Activated T-helper 1 cell treated with anti-CD3 and anti-CD28 coated beads, Interleukin-12 subunit alpha, Interleukin-12 subunit beta, Interleukin-2, Interleukin-4 antibody, amounts not matched to agents 30 ng/mL and 10 ng/mL and 1 ng/mL, durations not matched to agents 14 hours and 24 hours and 36 hours (primary cell): ENCODE measurements around the gene GON4L. TPM values are rescaled to one million over a fixed set of nuclear protein-coding genes. Genes with fewer than 3 reads are reported as not detected.
"Not testable (repeated sequence)": the region's sequence is repeated elsewhere in the genome, so short reads cannot be mapped to it uniquely, and the experiment has no call there.

Experiments
- DNase-seq: peaks from one replicate; pipeline ENCODE4 v3.0.0; 2021; ENCODE audit warnings: low spot score
- H3K27ac Mint-ChIP-seq: one replicate; pipeline ENCODE4 v1.8.0; 2021; ENCODE audit warnings: mild to moderate bottlenecking, mixed read lengths
- H3K27me3 Mint-ChIP-seq: one replicate; pipeline ENCODE4 v1.8.0; 2022; ENCODE audit warnings: mild to moderate bottlenecking, moderate library complexity, mixed read lengths; ENCODE audit not compliant: insufficient read depth
- H3K36me3 Mint-ChIP-seq: one replicate; pipeline ENCODE4 v1.8.0; 2021; ENCODE audit warnings: low read depth, mixed read lengths
- H3K4me1 Mint-ChIP-seq: one replicate; pipeline ENCODE4 v1.8.0; 2021; ENCODE audit warnings: low read depth, mixed read lengths
- H3K4me3 Mint-ChIP-seq: one replicate; pipeline ENCODE4 v1.8.0; 2021; ENCODE audit warnings: mild to moderate bottlenecking, moderate library complexity, mixed read lengths
- H3K9me3 Mint-ChIP-seq: one replicate; pipeline ENCODE4 v1.8.0; 2021; ENCODE audit warnings: mixed read lengths
- intact Hi-C: fragments of 100-400 bp; cut with micrococcal nuclease; formaldehyde crosslinking; loops from one replicate; pipeline ENCODE4 v1.15.1; 2024
- total RNA-seq: library from RNA; stranded (reverse); gene quantifications from 2 replicates; pipeline ENCODE4 v1.2.3, GENCODE V29; 2022

GON4L gene, protein sequence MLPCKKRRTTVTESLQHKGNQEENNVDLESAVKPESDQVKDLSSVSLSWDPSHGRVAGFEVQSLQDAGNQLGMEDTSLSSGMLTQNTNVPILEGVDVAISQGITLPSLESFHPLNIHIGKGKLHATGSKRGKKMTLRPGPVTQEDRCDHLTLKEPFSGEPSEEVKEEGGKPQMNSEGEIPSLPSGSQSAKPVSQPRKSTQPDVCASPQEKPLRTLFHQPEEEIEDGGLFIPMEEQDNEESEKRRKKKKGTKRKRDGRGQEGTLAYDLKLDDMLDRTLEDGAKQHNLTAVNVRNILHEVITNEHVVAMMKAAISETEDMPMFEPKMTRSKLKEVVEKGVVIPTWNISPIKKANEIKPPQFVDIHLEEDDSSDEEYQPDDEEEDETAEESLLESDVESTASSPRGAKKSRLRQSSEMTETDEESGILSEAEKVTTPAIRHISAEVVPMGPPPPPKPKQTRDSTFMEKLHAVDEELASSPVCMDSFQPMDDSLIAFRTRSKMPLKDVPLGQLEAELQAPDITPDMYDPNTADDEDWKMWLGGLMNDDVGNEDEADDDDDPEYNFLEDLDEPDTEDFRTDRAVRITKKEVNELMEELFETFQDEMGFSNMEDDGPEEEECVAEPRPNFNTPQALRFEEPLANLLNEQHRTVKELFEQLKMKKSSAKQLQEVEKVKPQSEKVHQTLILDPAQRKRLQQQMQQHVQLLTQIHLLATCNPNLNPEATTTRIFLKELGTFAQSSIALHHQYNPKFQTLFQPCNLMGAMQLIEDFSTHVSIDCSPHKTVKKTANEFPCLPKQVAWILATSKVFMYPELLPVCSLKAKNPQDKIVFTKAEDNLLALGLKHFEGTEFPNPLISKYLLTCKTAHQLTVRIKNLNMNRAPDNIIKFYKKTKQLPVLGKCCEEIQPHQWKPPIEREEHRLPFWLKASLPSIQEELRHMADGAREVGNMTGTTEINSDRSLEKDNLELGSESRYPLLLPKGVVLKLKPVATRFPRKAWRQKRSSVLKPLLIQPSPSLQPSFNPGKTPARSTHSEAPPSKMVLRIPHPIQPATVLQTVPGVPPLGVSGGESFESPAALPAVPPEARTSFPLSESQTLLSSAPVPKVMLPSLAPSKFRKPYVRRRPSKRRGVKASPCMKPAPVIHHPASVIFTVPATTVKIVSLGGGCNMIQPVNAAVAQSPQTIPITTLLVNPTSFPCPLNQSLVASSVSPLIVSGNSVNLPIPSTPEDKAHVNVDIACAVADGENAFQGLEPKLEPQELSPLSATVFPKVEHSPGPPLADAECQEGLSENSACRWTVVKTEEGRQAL (N-terminal part only)
- total RNA-seq = 66.7 and 70.0 TPM in 2 replicates

- DNase-seq = peak; percentile 88
- H3K4me1 Mint-ChIP-seq = peaks cover 58% of the 10 kb centered on the region
- intact Hi-C loops = loop anchor here (1.0 to 10.0 kb wide), 7 partner anchors 36 to 885 kb away; partner anchors contain the start of genes DAP3, FDPS, MEF2D and MRPL24
- no peaks in the 10 kb centered on the region for H3K27me3 Mint-ChIP-seq
- H3K4me3 Mint-ChIP-seq = peak within 1 kb of the TSS; percentile 99
- peak within 1 kb of the TSS; percentile 98 for H3K27ac Mint-ChIP-seq
- H3K9me3 Mint-ChIP-seq = no peaks in the 10 kb centered on the region
- peaks cover 26% of the 10 kb centered on the region for H3K36me3 Mint-ChIP-seq
These were observed at the start of gene GON4L for GRCh38 chr1:155856975-155857930. TSS of gene GON4L (minus strand) at chr1:155857214. CDS start at chr1:155853780, 3,434 bp downstream.

DNA sequence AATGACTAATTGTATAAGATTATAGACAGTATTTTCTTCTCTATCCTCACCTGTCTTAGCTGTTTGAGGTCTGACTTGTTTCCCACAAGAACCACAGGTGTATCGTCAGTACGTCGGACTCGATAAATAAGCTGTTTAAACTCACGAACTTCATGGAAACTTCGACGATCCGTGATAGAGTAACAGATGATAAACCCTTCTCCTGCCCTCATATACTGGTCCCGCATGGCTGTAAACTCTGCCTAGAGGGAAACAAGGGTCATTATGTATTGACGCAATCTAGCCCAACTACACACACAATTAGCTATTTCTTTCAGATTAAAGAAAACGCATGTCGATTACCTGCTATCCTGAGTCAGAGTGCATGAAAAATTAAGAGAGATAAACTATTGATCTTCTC, 47.2 kb upstream of the GON4L start:
- no peaks in the 10 kb centered on the region for H3K9me3 Mint-ChIP-seq
- H3K27me3 Mint-ChIP-seq = no peaks in the 10 kb centered on the region
- no peak overlapping the region for H3K27ac Mint-ChIP-seq
- H3K36me3 Mint-ChIP-seq = peaks cover 26% of the 10 kb centered on the region
- no peaks in the 10 kb centered on the region for H3K4me1 Mint-ChIP-seq
- no peak overlapping the region for H3K4me3 Mint-ChIP-seq
- DNase-seq = no peak
- intact Hi-C loops = no loop called here

- H3K36me3 Mint-ChIP-seq = peaks cover 32% of the 10 kb centered on the region
- no peak overlapping the region for H3K4me3 Mint-ChIP-seq
- peaks cover 11% of the 10 kb centered on the region for H3K4me1 Mint-ChIP-seq
- H3K9me3 Mint-ChIP-seq = no peaks in the 10 kb centered on the region
- no peak overlapping the region for H3K27ac Mint-ChIP-seq
- no peaks in the 10 kb centered on the region for H3K27me3 Mint-ChIP-seq
- intact Hi-C loops = no loop called here
- no peak for DNase-seq
These were observed 43.1 kb upstream of the GON4L start for GRCh38 chr1:155900161-155900560.

GRCh38 chr1:155899683-155900082, 42.7 kb upstream of the GON4L start:
- no peak for DNase-seq
- Mint-ChIP-seq H3K4me1 (peaks cover 11% of the 10 kb centered on the region), H3K9me3 (no peaks in the 10 kb centered on the region), H3K27ac (no peak overlapping the region), H3K27me3 (no peaks in the 10 kb centered on the region), H3K4me3 (no peak overlapping the region), H3K36me3 (peaks cover 31% of the 10 kb centered on the region)
- intact Hi-C loops = no loop called here

DNA sequence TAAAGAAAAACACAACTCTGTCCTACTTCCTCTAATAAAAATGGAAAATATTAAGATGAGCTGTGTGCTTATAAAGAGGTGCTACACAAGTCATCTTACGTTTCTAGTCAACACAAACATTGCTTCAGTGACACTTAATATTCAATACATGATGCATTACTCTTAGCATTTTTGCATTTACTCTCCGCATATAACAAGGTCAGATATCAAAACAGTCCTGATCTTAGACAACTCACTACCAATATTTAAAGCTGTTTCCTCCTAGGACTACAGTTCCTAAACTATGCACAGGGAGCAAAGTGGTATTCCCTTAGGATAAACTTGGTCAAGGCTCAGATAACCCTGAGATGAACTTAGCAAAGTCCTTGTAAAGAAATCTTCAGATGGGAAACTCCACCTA, 41.9 kb upstream of the GON4L start:
- Mint-ChIP-seq H3K4me1 (peaks cover 11% of the 10 kb centered on the region), H3K27ac (no peak overlapping the region), H3K9me3 (no peaks in the 10 kb centered on the region), H3K4me3 (no peak overlapping the region), H3K27me3 (no peaks in the 10 kb centered on the region), H3K36me3 (peaks cover 27% of the 10 kb centered on the region)
- intact Hi-C loops = no loop called here
- no peak for DNase-seq

DNA sequence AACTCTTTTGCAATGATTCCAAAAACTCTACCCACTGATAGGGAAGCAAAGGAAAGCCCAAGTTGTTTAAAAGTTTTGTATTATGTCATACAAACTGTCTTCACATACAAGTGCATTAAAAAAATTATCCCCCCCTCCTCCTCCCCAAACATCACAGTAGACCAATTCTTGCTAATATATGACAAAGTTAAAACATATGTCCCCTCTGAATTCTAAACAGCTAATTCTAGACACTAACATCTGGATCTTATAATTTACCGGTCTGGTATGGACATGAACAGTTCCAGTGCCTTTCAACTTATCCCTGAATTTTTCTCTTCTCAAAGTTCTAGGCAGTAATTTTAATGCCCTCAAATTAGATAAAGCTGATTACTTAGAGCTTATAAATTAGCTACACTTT, 40.7 kb upstream of the GON4L start:
- Mint-ChIP-seq H3K4me3 (no peak overlapping the region), H3K4me1 (peaks cover 22% of the 10 kb centered on the region), H3K9me3 (no peaks in the 10 kb centered on the region), H3K36me3 (peaks cover 25% of the 10 kb centered on the region), H3K27me3 (no peaks in the 10 kb centered on the region), H3K27ac (no peak overlapping the region)
- DNase-seq = no peak
- intact Hi-C loops = no loop called here

GRCh38 chr1:155896476-155896875, 39.5 kb upstream of the GON4L start:
- Mint-ChIP-seq H3K36me3 (peaks cover 25% of the 10 kb centered on the region), H3K4me1 (peaks cover 23% of the 10 kb centered on the region)
- H3K9me3 Mint-ChIP-seq, intact Hi-C loops, H3K27ac Mint-ChIP-seq, H3K27me3 Mint-ChIP-seq, DNase-seq, H3K4me3 Mint-ChIP-seq: not testable (repeated sequence)

GRCh38 chr1:155895617-155896016, 38.6 kb upstream of the GON4L start:
- DNase-seq, H3K27ac Mint-ChIP-seq, H3K4me3 Mint-ChIP-seq, H3K9me3 Mint-ChIP-seq, H3K27me3 Mint-ChIP-seq, intact Hi-C loops: not testable (repeated sequence)
- peaks cover 23% of the 10 kb centered on the region for H3K4me1 Mint-ChIP-seq
- H3K36me3 Mint-ChIP-seq = peaks cover 25% of the 10 kb centered on the region

DNA sequence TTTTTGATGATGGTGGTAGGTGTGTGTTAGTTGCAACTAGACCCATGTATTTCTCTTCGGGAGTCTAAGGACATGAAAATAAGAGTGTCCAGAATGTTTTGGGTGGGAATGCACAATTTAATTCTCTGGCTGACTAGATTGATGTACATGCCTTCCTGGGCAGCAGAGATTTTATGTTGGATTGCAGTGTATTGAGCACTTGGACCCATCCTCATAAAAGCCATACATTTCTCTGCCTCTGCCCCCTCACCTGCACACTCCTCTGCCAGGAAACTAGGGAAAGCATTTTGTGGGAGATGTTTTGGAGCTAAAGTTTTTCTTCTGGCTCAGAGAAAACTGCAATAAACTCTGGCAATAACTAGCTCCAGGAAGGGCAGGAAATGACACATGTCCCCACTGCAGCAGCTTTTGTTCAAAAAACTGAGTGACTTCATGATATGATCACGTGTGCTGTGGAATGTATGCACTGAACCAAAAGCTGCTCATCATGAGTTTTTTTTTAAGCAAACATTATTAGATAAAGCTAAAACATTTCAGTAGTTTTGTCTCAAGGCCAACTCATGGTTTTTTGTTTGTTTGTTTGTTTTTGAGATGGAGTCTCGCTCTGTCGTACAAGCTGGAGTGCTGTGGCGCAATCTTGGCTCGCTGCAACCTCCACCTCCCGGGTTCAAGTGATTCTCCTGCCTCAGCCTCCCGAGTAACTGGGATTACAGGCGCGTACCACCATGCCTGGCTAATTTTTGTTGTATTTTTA, 36.6 kb upstream of the GON4L start:
- peaks cover 19% of the 10 kb centered on the region for H3K4me1 Mint-ChIP-seq
- no peaks in the 10 kb centered on the region for H3K27me3 Mint-ChIP-seq
- H3K27ac Mint-ChIP-seq = peak overlapping the region; percentile 50
- intact Hi-C loops = loop anchor here (1.0 kb wide), 1 partner anchor 36 kb away; the partner anchor contains the start of gene GON4L
- DNase-seq = peak; percentile 17
- H3K36me3 Mint-ChIP-seq = peaks cover 7% of the 10 kb centered on the region
- no peak overlapping the region for H3K4me3 Mint-ChIP-seq
- H3K9me3 Mint-ChIP-seq = no peaks in the 10 kb centered on the region

- peaks cover 16% of the 10 kb centered on the region for H3K4me1 Mint-ChIP-seq
- H3K4me3 Mint-ChIP-seq = no peak overlapping the region
- H3K27ac Mint-ChIP-seq = peak overlapping the region; percentile 50
- intact Hi-C loops = loop anchor here (1.0 kb wide), 1 partner anchor 35 kb away; the partner anchor contains the start of gene GON4L
- H3K36me3 Mint-ChIP-seq = peaks cover 5% of the 10 kb centered on the region
- no peaks in the 10 kb centered on the region for H3K27me3 Mint-ChIP-seq
- H3K9me3 Mint-ChIP-seq = no peaks in the 10 kb centered on the region
- no peak for DNase-seq
These were observed 35.8 kb upstream of the GON4L start for GRCh38 chr1:155892796-155893195.

DNA sequence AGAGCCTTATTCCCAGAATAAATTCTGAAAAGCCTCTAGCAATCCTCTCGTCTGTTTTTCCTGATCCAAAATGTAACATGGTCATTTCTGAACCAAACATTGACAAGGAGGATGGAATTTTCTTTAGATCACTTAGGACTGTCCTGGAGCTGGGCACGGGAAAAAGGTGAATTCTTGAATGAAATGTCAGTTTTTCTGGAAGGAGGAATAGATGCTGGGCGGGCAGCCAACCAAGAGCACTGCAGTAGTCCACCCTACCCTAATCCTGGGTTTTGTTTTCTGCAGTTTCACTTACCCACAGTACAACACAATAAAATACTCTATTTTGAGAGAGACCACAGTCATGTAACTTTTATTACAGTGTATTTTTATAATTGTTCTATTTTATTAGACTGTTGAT, 33.2 kb upstream of the GON4L start:
- H3K27ac Mint-ChIP-seq = no peak overlapping the region
- H3K4me3 Mint-ChIP-seq = no peak overlapping the region
- H3K4me1 Mint-ChIP-seq = peaks cover 12% of the 10 kb centered on the region
- intact Hi-C loops = no loop called here
- H3K27me3 Mint-ChIP-seq = no peaks in the 10 kb centered on the region
- H3K36me3 Mint-ChIP-seq = no peaks in the 10 kb centered on the region
- no peak for DNase-seq
- H3K9me3 Mint-ChIP-seq = no peaks in the 10 kb centered on the region
